Raji (cell line): ENCODE results near the gene SLC9A6.

ENCODE experiments used
- POLR2A ChIP-seq: IDR thresholded peaks from 2 replicates; pipeline ENCODE4 v1.6.1; 2011; ENCODE audit warnings: low read depth, low read length, control low read depth; ENCODE audit not compliant: insufficient read depth

The SLC9A6 gene

DNA sequence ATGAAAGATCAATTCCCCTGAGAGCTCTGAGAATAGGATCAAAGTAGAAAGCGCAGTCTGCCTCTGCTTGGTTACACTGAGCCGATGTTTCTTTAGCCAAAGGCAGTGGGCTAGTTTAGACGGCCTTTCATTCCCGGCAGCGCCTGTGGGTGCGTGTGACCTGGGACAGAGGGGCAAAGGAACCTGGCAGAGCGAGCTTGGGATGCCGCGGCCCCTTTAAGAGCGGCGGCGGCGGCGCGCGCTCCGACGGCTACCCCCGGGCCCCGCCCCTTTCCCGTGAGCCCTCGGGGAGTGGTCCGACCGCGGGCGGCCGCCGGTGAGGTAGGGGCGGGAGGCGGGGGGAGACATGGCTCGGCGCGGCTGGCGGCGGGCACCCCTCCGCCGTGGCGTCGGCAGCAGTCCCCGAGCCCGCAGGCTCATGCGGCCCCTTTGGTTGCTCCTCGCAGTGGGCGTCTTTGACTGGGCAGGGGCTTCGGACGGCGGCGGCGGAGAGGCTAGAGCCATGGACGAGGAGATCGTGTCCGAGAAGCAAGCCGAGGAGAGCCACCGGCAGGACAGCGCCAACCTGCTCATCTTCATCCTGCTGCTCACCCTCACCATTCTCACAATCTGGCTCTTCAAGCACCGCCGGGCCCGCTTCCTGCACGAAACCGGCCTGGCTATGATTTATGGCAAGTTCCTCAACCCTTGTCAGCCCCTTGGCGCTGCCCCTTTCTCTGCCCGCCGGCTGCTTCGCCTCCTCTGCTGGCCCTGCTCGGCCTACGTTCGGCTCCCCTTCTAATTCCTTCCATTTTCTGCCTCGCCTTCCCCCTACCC is at the start of gene SLC9A6:
Gene SLC9A6 (plus strand): TSS at position 279 of the 816 bp plus-strand sequence. CDS start 224 bp downstream, at position 503.
- TF ChIP-seq POLR2A, result peak; percentile 69

DNA sequence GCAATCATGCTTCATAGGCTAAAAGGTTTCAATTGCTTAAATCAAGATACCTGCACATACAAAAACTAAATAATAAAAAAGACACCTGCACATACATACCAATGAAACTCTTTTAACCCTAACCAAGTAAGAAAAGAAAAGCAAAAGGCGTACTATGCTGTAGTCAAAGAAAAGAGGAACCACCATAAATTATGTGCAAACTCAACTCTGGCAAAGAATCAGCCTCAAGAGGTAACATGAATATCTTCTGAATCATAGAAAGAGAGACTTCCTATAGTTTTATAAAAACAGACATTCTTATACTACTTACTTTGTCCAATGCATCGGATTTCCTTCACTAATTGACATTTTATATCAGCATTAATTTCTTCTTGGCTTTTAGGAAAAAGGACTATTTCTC is 40.7 kb upstream of the SLC9A6 start:
- TF ChIP-seq POLR2A, result no peak

DNA sequence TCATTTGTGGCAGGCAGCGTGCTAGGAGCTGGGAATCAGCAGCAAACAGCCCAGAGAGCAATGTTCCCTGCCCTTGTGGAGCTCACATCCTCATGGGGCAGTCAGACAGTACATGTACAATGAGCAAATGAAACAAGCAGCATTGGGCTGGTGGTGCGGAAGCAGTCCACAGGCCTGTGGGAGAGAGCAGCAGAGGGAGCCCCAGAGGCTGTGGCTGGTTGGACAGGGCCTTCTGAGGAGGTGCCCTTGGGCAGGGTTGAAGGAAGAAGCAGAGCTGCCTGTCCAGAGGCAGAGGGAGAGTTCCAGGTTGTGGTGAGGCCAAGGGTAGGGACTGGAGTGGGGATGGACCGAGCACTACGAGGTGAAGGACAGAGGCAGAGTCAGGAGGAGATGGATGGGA is 33.9 kb upstream of the SLC9A6 start:
- TF ChIP-seq POLR2A, result no peak

DNA sequence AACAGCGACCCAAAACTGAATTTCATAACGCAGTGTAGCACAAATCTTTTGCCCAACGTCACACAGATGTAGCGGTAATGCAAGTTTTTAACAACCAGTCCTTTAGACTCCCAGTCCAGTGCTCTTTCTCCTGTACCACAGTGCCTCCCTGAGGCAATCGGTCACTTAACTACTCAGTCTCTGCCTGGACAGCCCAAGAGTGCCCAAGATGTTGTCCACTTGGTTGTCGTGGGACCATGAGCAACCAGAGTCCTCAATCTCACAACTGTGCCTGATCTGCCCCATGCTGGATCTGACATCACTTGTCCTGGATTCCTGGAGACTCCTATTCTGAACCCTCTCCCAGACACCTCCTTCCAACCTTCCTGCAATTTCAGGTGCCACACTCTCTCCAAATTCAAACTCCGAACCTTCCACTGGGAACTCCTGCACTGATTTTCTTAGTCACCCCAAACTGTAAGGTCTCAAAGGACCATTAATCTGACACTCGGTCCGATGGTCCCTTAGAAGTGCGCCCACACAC is 12.1 kb upstream of the SLC9A6 start:
- TF ChIP-seq POLR2A, result no peak

DNA sequence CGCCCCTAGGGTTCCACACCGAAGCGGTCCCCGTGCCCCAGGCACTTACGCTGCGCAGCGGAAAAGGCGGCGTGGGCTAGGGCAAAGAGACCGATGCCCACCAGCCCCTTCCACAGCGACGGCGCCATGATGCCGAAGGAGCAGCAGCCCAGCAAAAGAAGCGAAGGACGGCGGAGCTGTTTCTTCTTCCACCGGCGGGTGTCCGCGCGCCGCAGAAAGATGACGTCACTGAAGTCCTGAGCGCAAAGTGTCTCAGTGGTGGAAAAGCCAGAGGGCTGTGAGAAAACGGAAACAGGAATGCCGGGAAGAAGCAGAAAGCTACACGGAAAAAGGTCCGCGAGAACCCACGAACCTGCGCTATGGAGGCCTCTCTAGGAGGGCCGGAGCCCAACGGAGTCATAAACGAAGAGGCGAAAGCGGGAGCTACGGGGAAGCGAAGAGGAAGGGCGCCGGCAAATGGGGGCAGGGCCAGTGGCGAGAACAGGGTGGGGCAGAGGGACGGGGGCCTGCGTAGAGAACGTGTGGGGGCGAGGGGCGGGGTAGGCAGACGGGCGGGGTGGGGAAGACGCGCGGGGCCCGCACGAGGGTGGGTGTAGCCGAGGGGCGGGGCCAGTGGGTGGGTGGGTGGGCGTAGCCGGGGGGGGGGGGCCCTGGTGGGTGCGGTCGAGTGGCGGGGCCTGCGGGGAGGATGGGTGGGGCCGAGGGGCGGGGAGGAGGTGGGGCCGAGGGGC is 11.5 kb upstream of the SLC9A6 start, which contains the start of gene MMGT1:
Gene MMGT1 (minus strand): TSS at position 441 of the 731 bp plus-strand sequence. CDS start 313 bp downstream, at position 128.
- TF ChIP-seq POLR2A, result 0 out of 2 replicates have a peak, but pooled peaks have one; percentile 44

DNA sequence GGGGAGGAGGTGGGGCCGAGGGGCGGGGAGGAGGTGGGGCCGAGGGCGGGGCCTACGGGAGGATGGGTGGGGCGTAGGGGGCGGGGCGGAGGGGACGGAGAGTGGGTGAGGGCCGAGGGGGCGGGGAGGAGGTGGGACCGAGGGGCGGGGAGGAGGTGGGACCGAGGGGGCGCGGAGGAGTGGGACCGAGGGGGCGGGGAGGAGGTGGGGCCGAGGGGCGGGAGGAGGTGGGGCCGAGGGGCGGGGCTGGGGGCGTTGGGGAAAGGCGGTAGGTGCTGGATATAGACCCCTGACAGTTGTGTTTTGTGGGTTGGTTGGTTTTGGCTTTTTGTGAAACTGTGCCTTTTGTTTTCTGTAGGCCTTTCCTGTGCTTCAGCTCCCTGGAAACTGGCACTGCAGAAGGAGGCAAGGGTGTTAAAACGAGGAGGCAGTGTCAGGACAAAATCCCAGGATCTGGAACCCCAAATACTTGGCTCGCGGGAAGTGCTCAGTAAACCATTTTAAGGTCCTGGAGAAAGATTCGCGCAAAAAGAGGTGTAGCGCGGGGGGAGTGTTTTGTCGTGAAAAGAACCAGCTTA is 10.9 kb upstream of the SLC9A6 start:
- TF ChIP-seq POLR2A, result no peak

DNA sequence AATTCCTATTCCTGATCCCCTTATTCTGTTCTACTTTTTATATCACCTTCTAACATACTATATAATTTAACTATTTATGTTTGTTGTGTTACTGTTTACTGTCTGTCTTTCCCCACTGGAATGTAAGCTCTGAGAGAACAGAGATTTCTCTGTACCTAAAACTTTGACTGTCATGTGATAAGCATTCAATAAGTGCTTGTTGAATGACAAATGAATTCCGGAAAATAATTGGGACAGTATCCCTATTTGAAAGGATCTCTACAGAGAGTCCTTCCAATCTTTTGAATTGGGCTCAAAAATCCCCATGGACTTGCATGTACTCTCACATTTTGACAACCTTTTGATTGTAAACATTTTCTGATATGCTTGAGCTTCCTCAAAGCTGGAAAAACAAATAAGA is 9.8 kb upstream of the SLC9A6 start:
- TF ChIP-seq POLR2A, result no peak

DNA sequence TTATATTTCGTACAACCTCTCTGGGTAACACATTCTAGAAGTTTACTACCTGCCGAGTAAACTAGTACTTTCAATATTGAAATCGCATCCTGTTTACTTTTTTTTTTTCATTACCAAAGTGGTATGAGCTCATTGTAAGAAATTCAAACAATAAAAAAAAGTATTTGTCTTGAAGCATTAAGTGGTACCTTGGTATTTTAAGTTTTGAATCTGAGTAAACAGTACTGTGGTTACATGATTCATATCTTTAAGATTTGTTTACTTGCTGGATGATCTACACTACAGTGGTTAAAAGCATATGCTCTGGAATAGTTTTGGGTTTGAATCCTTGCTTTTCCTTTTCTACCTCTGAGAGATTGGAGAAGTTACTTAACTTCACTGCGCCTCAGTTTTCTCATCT is 7.6 kb upstream of the SLC9A6 start:
- TF ChIP-seq POLR2A, result no peak

DNA sequence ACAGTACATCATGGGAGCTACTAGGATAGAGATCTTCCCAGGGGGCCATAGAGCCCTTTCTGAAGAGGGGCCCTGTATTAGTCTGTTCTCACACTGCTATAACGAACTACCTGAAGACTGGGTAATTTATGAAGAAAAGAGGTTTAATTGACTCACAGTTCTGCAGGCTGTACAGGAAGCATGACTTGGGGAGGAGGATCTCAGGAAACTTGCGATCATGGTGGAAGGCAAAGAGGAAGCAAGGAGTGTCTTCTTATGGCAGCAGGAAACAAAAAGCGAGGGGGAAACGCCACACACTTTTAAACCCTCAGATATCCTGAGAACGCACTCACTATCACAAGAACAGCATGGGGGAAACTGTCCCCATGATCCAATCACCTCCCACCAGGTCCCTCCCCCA is 4.2 kb upstream of the SLC9A6 start:
- TF ChIP-seq POLR2A, result no peak

DNA sequence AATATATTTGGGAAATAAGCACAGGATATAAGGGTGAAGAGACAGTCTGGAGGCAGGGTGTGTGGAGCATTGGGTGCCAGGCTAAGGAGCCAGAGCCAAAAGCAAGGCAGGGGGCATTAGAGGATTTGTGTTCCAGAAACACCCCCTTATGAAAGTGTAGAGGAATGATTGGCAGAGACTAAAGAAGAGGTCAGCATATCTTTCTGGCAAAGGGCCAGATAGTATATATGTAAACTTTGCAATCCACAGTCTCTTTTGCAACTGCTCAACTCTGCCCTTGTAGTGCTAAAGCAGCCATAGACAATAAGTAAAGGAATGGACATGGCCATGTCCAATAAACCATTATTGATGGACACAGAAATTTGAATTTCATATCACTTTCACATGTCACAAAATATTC is 3.6 kb upstream of the SLC9A6 start:
- TF ChIP-seq POLR2A, result no peak

DNA sequence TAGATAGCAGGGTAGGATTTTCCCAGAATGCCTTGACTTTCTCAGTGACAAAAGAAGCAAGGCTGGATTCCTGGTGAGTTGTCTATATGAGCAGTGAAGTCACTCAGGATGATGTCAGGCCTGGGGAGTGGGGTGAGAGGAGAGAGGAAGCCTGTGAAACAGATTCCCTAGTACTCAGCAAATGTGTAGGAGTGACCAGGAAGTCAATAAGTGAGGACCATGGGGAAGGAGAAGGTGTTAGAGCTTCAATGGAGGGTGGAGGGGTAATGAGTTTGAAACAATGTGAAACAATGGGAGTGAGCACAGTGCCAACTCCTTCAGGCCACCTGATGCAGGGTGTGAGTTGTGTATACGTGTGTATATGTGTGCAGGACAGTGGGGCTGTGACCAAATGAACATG is 2.4 kb upstream of the SLC9A6 start:
- no peak for TF ChIP-seq POLR2A

DNA sequence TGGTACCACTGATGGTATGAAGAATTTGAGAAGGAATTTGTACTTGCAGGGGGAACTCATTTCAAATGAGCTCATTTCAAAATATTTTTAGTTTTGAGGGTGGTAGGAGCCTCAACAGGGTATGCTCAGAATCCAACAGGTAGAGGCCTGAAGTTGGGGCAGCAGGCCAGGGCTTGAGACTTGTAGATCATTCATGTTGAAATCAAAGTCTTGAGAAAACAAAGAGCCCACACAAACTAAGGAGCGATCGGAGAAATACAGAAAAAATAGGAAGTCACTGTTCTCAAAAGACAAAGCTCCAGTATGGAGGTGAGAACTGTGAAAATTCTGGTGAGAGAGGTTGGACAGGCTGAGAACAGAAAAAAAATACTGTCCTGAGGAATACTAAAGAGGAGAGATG is 979 bp upstream of the SLC9A6 start:
- TF ChIP-seq POLR2A, result no peak

DNA sequence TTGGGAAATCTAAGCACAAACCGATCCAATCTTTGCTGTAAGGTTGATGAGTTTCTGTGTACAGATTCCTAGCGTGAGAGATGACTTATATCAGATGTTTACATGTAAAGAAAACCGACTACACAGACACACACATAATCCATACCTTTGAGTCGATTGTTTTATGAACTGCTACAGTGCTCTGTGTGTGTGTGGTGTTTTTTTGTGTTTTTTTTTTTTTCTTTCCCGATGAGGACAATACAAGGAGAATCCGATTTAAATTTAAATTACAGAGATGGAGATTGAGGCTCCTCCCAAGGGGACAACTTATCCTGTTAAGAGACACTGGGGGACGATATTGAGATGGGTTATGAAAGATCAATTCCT is 461 bp upstream of the SLC9A6 start:
- no peak for TF ChIP-seq POLR2A

DNA sequence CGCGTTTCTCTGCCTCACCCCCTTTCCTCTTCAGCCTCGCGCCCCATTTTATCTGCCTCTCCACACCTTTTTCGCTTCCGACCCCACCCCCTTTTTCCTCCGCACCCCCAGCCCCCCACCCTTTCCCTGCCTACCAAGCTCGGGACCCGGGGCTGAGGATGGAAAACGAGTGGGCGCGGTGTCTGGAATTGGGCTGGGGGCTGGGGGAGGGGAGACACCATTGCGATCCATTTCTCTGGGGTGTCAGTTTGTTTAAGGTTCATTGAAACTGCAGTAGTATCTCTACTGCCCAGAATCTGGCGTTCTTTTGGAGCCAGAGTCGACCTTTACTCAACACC is 707 bp downstream of the SLC9A6 start:
- no peak for TF ChIP-seq POLR2A

DNA sequence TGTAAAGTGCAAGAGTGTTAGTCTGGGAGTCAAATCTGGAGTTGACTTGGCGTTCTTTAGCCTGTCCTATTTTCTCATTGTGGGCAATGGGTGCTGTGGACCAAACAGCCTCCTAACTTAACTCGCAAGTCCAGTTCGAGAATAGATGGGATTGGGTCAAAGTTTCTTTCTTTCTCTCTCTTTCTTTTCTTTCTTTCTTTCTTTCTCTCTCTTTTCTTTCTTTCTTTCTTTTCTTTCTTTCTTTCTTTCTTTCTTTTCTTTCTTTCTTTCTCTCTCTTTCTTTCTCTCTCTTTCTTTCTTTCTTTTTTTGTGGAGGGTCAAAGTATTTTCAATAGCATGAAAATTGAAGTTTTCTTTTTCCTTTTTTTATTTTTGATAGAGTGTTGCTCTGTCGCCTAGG is 3.0 kb downstream of the SLC9A6 start:
- TF ChIP-seq POLR2A, result no peak

DNA sequence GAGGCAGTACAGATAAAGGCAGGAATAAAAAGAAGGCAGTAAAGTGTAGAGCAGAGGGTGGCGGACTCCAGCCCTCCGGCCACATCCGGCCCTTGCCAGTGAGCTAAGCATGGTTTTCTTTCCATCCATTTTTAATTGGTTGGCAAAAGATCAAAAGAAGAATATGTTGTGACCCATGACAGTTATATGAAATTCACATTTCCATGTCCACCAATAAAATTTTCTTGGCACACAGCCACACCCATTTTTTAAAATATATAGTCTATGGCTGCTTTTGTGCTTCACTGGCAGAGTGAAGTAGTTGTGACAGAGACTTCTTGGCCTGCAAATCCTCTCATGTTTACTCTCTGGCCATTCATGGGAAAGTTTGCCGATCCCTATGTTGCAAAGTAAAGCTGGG is 29.8 kb downstream of the SLC9A6 start:
- TF ChIP-seq POLR2A, result no peak
